NT2/D1 (cell line): ENCODE data around the gene TBC1D7.

Experiments
- DNase-seq: peaks from one replicate; pipeline ENCODE4 v3.0.0-alpha.2; 2011; ENCODE audit warnings: low read depth, low spot score
- H3K27me3 ChIP-seq: 2 replicates; pipeline ENCODE4 v1.6.0; 2011; ENCODE audit warnings: mild to moderate bottlenecking; ENCODE audit not compliant: insufficient read length, insufficient read depth
- H3K36me3 ChIP-seq: 2 replicates; pipeline ENCODE4 v1.6.1; 2011; ENCODE audit warnings: mild to moderate bottlenecking, low read length, mixed read lengths; ENCODE audit not compliant: insufficient read depth, insufficient read length
- H3K4me1 ChIP-seq: 2 replicates; pipeline ENCODE4 v1.5.1; 2011; ENCODE audit not compliant: insufficient read depth, insufficient read length
- H3K4me3 ChIP-seq: 2 replicates; pipeline ENCODE4 v1.5.1; 2011; ENCODE audit warnings: low read depth; ENCODE audit not compliant: insufficient read length
- H3K9ac ChIP-seq: 2 replicates; pipeline ENCODE4 v1.6.0; 2011; ENCODE audit warnings: low read depth; ENCODE audit not compliant: insufficient read length
- H3K9me3 ChIP-seq: 2 replicates; pipeline ENCODE4 v1.5.1; 2011; ENCODE audit warnings: mild to moderate bottlenecking, low read length; ENCODE audit not compliant: insufficient read depth
- SUZ12 ChIP-seq: IDR thresholded peaks from 2 replicates; pipeline ENCODE4 v1.6.1; 2011; ENCODE audit not compliant: insufficient read length, insufficient read depth; ENCODE audit errors: extremely low read depth
- YY1 ChIP-seq: IDR thresholded peaks from 2 replicates; pipeline ENCODE4 v1.6.1; 2011; ENCODE audit not compliant: insufficient read length, insufficient read depth
- ZNF274 ChIP-seq: IDR thresholded peaks from 2 replicates; pipeline ENCODE4 v1.6.1; 2011; ENCODE audit warnings: mild to moderate bottlenecking, low read depth, low read length

Gene TBC1D7

GRCh38 chr6:13288481-13288880 is 39.9 kb downstream of the TBC1D7 start:
- no peak overlapping the region for H3K4me3 ChIP-seq
- H3K9me3 ChIP-seq, result no peaks in the 10 kb centered on the region
- H3K4me1 ChIP-seq, result peaks cover 2% of the 10 kb centered on the region
- no peaks in the 10 kb centered on the region for H3K27me3 ChIP-seq
- no peak for DNase-seq
- peaks cover 37% of the 10 kb centered on the region for H3K36me3 ChIP-seq
- TF ChIP-seq SUZ12 (no peak), ZNF274 (no peak), YY1 (no peak)
- no peak overlapping the region for H3K9ac ChIP-seq

DNA sequence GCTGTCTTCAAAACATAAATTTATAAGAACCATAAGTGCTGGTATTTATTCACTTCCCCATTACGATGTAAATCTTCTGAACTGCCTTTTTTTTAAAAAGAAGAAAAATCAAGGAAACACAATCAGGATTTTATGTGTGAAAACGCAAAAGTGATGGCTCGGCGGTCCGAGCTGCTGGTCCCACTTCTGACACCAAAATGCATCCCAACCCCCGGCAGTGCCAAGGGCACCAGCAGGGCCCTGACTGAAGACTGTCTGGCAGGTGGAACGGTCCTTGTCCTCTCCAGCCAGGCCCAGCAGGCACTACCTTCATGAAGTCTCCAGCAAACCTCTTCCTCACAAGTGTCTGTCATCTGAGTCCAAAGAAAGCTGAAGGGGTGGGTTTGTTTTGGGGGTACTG is 41.2 kb downstream of the TBC1D7 start:
- no peak for DNase-seq
- no peak overlapping the region for H3K4me3 ChIP-seq
- H3K9ac ChIP-seq, result no peak overlapping the region
- no peak for TF ChIP-seq ZNF274
- no peak for TF ChIP-seq SUZ12
- TF ChIP-seq YY1, result no peak
- peaks cover 2% of the 10 kb centered on the region for H3K4me1 ChIP-seq
- no peaks in the 10 kb centered on the region for H3K27me3 ChIP-seq
- no peaks in the 10 kb centered on the region for H3K9me3 ChIP-seq
- H3K36me3 ChIP-seq, result peaks cover 28% of the 10 kb centered on the region

DNA sequence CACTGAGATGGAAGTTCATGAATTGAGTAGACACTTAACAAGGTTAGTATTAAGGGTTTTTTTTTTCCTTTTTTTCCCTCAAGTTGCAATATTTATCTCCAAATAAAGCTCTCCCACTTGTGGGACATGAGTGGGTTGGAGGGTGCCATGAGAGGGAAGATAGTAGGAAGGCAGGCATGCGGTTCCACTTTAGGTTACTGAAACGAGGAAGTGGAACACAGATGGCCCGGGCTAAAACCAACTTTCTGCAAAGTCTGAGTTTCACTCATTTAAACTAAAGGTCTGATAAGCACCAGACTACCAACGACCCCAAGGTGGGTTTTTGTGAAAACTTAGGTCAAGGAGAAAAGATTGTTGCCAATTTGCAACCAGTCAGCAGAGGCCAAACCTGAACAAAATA is 42.2 kb downstream of the TBC1D7 start:
- Histone ChIP-seq H3K27me3 (no peaks in the 10 kb centered on the region), H3K4me1 (peaks cover 2% of the 10 kb centered on the region), H3K9me3 (no peaks in the 10 kb centered on the region), H3K9ac (no peak overlapping the region), H3K4me3 (no peak overlapping the region), H3K36me3 (peaks cover 22% of the 10 kb centered on the region)
- DNase-seq, result no peak
- TF ChIP-seq SUZ12, result no peak
- no peak for TF ChIP-seq ZNF274
- TF ChIP-seq YY1, result no peak

GRCh38 chr6:13285705-13286104 is 42.6 kb downstream of the TBC1D7 start:
- Histone ChIP-seq H3K9me3 (no peaks in the 10 kb centered on the region), H3K27me3 (no peaks in the 10 kb centered on the region), H3K9ac (no peak overlapping the region), H3K4me3 (no peak overlapping the region), H3K4me1 (peaks cover 2% of the 10 kb centered on the region), H3K36me3 (peaks cover 21% of the 10 kb centered on the region)
- TF ChIP-seq ZNF274 (no peak), SUZ12 (no peak), YY1 (no peak)
- no peak for DNase-seq

- no peak overlapping the region for H3K4me3 ChIP-seq
- peaks cover 21% of the 10 kb centered on the region for H3K36me3 ChIP-seq
- TF ChIP-seq YY1 (no peak), ZNF274 (no peak), SUZ12 (no peak)
- H3K9ac ChIP-seq, result no peak overlapping the region
- no peak for DNase-seq
- peaks cover 2% of the 10 kb centered on the region for H3K4me1 ChIP-seq
- no peaks in the 10 kb centered on the region for H3K9me3 ChIP-seq
- H3K27me3 ChIP-seq, result no peaks in the 10 kb centered on the region
These were observed 43.7 kb downstream of the TBC1D7 start for GRCh38 chr6:13284646-13285045.

GRCh38 chr6:13283331-13283730 is 45.0 kb downstream of the TBC1D7 start:
- peaks cover 2% of the 10 kb centered on the region for H3K4me1 ChIP-seq
- no peak for DNase-seq
- no peaks in the 10 kb centered on the region for H3K27me3 ChIP-seq
- H3K9ac ChIP-seq, result no peak overlapping the region
- no peak overlapping the region for H3K4me3 ChIP-seq
- no peaks in the 10 kb centered on the region for H3K9me3 ChIP-seq
- TF ChIP-seq SUZ12 (no peak), YY1 (no peak), ZNF274 (no peak)
- peaks cover 13% of the 10 kb centered on the region for H3K36me3 ChIP-seq

DNA sequence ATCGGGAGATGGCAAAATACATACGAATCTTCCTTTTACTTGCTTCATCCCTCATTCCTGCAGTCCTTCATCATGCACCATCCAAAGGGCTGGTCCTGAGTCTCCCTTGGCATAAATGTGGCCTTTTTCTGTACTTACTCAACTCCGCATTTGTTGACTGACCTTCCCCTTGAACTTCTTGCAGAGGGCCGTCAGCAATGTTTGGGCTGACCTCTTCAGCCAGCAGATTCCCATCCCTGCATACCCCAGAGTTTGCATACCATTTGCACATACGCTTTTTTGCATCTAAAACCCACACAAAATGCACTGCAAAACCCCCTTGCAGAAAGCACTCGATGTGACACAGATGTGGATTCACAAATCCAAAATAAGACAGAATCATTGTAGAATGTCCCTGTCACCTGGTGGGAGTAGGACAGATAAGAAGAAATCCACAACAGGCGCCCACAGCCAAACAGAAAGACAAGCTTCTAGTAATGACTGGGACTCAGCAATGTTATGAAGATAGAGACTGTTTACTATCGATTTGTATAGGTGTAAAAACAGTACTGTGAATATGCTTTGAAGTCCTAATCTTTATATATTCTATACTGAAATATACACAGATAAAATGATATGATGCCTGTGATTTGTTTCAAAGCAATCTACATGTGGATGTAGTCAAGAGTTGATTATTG is 45.8 kb downstream of the TBC1D7 start:
- no peak for DNase-seq
- no peaks in the 10 kb centered on the region for H3K9me3 ChIP-seq
- TF ChIP-seq YY1 (no peak), ZNF274 (no peak), SUZ12 (no peak)
- no peaks in the 10 kb centered on the region for H3K27me3 ChIP-seq
- peaks cover 13% of the 10 kb centered on the region for H3K36me3 ChIP-seq
- H3K4me1 ChIP-seq, result peaks cover 2% of the 10 kb centered on the region
- H3K9ac ChIP-seq, result no peak overlapping the region
- no peak overlapping the region for H3K4me3 ChIP-seq
